Uterus (tissue), 2 donors: ENCODE measurements around the gene SLC22A1.

Experiments
- POLR2A ChIP-seq, 2 donors: fragments of 450-650 bp; IDR thresholded peaks; one replicate each; pipeline ENCODE4 v1.6.1; 2016; ENCODE audit warnings: antibody characterized with exemption in 2 of 2, mild to moderate bottlenecking in 1 of 2, moderate library complexity in 1 of 2
- TF ChIP-seq, protein P1 (sequence below), 4 experiments: fragments of 200-600 bp in 2 of 4; fragments of 450-650 bp in 2 of 4; sonication (generic) in 2 of 4; IDR thresholded peaks; one replicate each; pipeline ENCODE4 v1.5.1; 2016 to 2019; ENCODE audit warnings: antibody characterized with exemption in 4 of 4, mild to moderate bottlenecking in 2 of 4, moderate library complexity in 1 of 4

DNA sequence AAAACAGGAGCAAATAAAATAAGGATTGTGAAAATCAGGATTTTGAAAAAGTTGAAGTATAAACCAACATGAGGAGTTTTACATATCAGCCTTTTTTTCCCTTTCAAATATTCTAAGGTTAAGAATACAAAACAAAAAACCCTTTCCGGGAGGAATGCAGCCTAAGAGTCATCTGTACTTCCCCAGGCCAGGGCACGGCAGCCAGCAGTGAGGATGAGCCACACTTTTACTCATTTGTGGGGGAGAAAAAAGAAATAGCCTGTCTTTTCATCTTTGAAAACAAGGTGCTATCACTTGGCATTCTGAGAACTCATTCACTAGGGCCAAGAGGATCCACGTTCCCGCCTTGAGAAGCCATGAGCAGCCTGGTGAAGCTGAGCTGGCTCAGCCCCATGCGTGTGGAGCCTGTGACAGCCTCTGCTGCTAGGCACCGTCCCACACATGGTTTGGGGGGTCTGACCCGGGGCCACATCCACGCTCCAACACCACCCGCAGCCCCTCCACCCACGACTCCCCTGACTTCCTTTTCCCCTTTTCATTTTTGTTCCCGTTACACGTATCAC lies 11.2 kb downstream of the SLC22A1 start:
- TF ChIP-seq, protein P1, sequence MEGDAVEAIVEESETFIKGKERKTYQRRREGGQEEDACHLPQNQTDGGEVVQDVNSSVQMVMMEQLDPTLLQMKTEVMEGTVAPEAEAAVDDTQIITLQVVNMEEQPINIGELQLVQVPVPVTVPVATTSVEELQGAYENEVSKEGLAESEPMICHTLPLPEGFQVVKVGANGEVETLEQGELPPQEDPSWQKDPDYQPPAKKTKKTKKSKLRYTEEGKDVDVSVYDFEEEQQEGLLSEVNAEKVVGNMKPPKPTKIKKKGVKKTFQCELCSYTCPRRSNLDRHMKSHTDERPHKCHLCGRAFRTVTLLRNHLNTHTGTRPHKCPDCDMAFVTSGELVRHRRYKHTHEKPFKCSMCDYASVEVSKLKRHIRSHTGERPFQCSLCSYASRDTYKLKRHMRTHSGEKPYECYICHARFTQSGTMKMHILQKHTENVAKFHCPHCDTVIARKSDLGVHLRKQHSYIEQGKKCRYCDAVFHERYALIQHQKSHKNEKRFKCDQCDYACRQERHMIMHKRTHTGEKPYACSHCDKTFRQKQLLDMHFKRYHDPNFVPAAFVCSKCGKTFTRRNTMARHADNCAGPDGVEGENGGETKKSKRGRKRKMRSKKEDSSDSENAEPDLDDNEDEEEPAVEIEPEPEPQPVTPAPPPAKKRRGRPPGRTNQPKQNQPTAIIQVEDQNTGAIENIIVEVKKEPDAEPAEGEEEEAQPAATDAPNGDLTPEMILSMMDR (IDR thresholded peaks at IDR 0.05), result no peak
- no peak for TF ChIP-seq POLR2A (IDR thresholded peaks at IDR 0.05)
